H54 (cell line): ENCODE measurements around the gene ADGRG7.

ENCODE experiments used
- DNase-seq: peaks from one replicate; pipeline ENCODE4 v3.0.0; 2011; ENCODE audit warnings: low spot score, mixed read lengths; ENCODE audit not compliant: insufficient read length
- FAIRE-seq: peaks from 3 replicates; lab custom pipeline; 2011; peaks lifted over from hg19 to GRCh38; lab: Jason Lieb, UNC
- POLR2A ChIP-seq: IDR thresholded peaks from 2 replicates; pipeline ENCODE4 v1.6.1; 2011; ENCODE audit warnings: low read depth, mild to moderate bottlenecking, low read length

Gene ADGRG7

DNA sequence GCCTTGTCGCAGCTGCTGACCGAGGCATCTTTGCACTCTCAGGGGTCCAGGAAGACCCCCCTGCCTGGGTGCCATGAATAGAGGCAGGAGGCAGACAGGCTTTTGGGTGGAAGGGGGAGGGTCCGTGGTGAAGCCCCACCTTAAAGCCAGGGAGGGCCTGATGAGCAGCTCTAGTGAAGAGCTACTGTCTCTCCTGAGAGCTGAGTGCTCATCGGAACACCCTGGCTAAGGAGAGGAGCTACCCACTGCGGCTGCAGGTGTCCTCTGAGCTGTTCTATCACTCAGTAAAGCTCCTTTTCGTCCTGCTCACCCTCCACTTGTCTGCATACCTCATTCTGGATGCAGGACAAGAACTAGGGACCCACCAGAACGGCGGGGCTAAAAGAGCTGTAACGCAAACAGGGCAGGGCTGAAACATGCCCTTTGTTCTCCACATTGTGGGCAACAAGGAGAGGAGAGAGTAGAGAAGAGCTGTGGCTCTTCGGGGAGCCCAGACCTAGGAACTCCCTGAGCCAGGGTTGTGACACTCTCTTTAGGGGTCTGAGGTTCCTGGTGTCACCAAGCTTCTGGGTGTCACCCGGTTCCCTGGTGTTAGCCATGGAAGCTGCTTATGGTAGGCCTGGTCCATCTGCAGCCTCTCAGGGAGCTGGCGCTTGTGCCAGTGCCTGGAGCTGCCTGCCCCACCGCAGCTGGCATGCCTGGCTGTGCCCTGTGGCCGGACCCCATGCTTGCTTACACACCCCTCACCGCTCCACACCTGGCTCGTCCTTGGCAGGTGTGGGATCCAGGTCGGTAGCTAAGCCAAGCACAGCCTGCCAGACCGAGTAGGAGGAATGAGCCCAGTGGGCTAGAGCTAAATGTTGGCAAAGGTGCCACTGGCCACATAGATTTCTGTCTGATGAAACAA, 73.7 kb downstream of the ADGRG7 start:
- TF ChIP-seq POLR2A: no peak
- no peak for FAIRE-seq
- no peak for DNase-seq

DNA sequence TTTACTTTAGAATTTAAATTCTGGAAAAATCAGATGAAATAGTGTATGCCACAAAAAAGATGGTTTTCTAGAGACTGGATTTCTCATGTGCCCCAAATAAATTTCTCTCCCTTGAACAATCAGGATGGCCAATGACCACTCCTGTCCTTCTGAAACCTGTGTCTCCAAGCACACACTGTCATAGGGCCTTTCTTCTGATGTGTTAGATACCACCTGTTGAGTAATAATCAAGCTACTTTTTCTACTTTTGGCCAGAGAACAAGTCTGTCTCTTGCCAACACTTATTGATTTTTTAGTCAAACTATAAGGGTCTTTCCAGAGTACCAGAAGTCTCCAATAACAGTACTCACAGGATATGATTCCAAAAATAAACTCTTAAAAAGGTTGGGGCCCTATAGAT, 83.8 kb downstream of the ADGRG7 start:
- no peak for FAIRE-seq
- TF ChIP-seq POLR2A: no peak

DNA sequence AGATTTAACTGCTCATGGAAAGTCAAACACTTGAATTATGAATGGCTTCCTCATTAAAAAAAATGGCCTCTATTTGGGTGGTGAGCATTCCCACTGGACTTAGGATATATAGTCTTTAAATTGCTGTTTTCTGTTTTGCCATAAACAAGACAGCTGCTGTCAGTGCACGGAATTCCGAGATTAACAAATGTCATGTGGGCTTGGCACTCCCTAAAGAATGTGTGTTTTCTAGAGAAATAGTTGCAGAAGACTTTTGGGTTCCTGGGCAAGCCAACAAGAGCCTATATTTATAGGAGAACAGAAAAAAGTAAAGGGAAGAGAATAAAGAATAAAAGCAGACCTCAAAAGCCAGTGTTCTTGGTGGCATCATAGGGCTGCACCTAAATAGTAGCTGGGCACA, 86.3 kb downstream of the ADGRG7 start:
- DNase-seq: no peak
- TF ChIP-seq POLR2A: no peak
- no peak for FAIRE-seq

More for the DNA sequence above, 83.8 kb downstream of the ADGRG7 start:
- DNase-seq: no peak

DNA sequence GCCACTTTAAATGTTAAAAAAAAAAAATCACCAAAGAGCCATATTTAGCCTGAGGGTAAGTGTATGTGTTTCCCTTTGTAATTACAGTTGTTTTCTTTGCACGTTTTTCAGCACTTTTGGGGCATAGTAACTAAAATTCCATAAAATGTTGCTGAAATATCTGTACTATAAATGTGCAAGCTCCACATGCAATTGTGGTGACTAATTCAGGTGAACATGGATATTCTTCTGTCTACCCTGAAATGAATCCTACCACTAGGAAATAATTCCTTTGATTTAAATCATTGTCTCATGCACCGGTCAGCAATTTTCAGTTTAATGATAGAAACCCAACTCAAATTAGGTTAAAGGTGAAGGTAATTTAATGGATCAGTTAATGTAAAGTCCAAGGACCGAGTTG, 86.8 kb downstream of the ADGRG7 start:
- no peak for TF ChIP-seq POLR2A
- no peak for FAIRE-seq

DNA sequence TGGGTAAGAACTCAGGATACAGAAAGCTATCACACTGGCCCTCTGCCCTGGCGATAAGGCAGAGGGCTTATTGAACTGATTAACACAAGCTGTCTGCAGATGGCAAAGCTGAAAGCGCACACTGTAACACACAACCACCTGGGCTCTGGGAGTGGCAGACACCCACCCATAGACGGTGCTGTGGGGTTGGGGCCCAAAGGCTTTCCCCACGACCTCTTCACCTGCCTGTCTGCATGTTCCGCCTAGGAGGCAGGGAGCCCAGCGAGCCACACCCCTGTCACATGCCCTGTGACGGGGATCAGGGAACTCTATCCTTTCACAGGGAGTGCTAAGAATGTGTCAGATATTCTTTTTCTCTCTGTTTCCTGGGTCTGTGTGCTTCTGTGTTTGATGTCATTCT, 87.8 kb downstream of the ADGRG7 start:
- no peak for TF ChIP-seq POLR2A
- FAIRE-seq: no peak
- DNase-seq: no peak

More for the DNA sequence above, 86.8 kb downstream of the ADGRG7 start:
- no peak for DNase-seq

DNA sequence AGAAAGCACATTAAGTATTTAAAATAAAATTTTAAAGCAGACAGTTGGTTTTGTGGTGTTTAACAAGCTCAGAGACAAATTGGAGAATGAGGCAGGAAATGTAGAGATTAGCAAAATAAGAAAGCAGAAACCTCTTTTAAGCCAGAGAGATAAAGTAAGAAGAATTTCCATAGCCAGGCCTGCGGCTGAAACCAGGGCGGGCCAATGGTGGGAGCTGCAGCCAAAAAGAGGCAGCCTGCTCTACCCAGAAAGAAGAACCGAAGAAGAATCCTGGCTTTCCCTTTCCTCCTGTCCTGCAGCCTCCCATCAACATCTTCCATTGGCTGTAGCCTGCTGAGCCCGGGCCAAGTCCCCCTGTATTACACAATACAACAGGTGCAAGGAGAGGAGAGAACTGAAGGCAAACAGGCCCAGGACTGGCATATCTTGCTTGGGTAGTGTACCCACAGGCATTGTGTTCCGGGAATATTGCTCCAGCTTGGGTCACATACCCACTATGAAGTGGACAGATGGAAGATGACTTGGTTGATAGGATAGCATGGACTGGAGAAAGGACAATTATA, 88.4 kb downstream of the ADGRG7 start:
- no peak for TF ChIP-seq POLR2A
- FAIRE-seq (no peak), DNase-seq (no peak)

DNA sequence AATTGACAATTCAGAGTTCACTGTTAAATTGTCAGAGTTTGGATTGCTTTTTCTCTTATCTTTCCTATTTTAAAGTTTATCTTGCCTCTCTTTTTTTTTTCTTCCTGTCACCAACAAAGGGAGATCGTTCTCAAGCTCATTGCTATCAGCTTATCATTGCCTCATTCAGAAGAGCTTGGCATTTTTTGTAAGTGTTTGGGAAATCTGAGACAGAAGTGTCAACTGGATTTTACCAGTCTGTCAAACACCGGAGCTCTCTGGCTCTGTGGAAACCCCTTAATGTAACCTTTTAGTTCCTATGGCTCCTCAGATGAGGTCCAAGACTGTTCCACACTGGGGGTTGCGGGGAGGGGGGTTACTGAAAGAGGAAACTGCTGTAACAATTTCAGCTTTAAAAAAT, 89.3 kb downstream of the ADGRG7 start:
- FAIRE-seq: no peak
- TF ChIP-seq POLR2A: no peak
- DNase-seq: no peak

DNA sequence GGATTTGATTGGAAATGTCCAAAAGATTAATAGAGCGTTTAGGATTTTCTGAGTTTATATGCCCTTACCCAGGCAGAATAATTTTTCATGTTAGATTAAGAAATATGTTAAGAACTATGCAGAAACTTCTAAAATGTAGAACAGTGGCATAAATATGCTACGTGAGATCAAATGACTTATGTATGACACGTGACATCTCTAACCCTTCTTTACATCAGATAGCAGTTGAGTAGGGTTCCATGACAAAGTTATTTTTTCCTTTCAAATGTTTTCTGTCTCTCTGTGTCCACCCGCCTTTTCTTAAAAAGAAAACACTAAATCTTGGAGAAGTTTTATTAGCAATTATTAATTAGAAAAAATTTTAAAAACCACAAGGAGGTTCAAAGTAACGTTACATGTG, 91.3 kb downstream of the ADGRG7 start:
- no peak for FAIRE-seq
- no peak for DNase-seq
- TF ChIP-seq POLR2A: no peak

DNA sequence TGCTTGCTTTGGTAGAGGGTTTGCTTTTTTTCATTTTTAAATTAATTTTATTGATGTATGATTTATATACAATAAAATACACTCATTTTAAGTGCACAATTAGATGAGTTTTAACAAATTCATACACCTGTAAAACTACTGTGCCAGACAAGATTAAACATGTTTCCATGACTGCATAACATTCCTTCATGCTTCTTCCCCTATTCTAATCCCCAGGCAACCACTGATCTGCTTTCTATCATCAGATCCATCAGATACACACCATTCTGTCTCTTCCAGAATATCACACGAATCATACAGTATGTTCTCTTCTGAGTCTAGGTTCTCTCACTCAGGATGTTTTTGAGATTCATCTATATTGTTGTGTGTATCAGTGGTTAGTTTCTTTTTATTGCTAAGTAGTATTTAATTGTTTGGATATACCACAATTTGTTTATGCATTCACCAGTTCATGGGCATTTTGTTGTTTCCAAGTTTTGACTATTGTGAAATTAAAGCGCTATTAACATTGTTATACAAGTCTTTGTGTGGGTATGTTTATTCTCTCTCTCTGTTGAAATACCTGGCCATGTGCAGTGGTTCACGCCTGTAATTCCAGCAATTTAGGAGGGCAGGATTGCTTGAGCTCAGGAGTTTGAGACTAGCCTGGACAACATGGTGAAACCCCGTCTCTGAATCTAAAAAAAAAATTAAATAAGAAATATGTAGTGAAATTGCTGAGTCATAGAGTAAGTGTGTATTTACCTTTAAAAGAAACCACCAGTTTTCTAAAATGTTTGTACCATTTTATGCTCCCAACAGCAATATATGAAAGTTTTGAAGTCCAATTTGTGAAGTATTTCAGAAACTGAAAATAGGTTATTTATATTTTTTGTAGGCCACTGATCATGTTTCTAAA, 92.9 kb downstream of the ADGRG7 start:
- FAIRE-seq (no peak), DNase-seq (no peak)
- TF ChIP-seq POLR2A: no peak

DNA sequence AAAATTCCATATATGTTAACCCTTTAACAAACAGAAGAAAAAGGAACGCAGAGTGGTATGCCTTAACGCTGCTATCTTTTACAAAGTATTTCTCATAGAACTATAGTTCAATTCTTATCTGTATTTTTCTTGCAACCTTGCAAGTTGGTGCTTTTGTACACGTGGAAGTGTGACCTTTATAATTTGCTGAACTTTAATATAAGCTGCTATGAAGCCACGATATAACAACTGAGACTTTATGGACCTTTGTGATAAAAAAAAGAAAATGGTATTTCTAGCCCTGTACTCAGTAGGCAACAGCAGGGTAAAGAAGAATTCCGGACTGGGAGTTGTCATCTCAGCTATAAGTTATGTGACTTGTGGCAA, 93.6 kb downstream of the ADGRG7 start:
- DNase-seq: no peak
- FAIRE-seq: no peak
- TF ChIP-seq POLR2A: no peak

DNA sequence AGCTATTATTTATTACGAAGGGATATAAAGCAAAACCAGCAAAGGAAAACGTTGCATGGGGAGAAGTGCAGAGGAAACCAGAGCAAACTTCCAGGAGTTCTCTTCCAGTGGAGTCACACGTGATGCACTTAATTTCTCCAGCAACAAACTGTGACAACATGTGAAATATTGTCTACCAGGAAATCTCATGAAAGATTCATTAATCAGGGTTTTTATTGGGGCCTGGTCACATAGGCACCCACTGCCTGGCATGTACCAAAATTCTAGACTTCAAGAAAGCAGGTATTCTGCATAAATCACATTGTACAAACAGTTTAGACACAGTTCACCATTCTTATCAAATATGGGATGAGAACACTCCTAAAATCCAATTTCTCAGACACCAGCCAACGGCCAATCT, 94.5 kb downstream of the ADGRG7 start:
- TF ChIP-seq POLR2A: no peak
- FAIRE-seq (no peak), DNase-seq (no peak)

DNA sequence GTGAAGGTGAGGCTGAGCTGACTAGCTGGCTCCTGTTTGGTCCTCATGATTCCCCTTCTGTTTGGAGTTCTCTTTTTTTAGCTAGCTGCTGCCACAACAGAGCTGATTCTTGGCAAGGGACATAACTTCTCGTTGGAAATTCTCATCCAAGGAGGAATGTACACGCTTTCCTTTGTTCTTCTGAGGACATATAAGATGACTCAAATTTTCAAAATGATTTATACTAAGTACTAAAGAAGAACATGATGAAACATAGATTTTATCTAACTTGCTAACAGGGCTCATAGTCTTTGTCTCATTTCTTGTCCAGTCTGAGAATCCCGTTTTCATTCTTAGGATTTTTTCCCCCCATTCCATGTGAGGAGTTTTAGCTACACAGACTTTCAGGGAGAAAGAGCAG, 97.0 kb downstream of the ADGRG7 start:
- no peak for FAIRE-seq
- no peak for TF ChIP-seq POLR2A

DNA sequence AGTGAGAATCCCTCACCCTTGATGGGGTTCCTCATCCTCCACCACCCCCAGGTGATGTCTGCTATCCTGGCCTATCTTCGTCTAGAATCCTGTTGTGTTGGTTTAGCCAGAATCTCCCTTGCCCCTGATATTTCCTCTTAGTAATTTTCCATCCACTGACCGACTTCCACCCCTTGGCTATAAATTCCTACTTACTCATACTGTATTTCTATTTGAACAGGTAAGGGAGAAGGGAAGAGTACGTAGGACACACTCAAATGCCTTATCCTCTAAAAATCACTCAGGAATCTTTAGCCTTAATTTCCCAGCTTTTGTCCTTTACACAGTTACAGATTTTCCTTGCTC, 99.2 kb downstream of the ADGRG7 start:
- TF ChIP-seq POLR2A: no peak
- FAIRE-seq (no peak), DNase-seq (no peak)

More for the DNA sequence above, 97.0 kb downstream of the ADGRG7 start:
- DNase-seq: no peak

DNA sequence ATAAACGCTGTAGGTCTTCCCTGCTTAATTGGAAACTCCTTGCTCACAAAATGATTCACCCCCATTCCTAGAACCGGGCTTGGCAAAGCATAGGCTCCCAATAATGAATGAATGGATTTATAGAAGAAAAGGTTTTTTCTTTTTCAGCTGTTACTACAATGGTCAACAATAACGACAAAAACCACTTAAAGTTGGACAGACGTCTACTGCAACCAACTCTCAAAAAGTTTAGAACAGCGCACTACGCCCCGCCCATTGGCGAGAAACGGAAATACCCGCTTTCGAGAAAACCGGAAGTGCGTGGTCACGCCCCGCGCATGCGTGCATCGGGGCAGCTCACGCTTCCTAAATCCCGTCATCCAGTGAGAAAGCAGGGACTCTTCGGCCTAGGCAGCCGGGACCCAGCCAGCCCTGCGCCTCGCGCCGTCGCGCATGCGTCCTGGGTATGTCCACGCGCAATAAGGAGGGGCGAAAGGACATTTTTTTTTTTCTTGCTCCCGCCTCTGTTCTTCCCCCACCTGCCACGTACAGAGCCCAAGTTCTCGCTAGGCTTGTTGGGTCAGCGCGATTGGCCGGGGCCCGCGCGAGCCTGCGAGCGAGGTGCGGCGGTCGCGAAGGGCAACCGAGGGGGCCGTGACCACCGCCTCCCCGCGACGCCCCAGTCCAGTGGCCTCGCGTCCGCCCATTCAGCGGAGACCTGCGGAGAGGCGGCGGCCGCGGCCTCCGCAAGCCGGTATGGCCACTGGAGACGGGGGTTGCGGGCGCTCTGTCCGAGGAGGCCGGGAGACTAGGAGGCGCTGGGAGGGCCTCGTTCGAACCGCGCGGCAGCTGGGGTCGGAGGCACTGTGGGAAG, 99.8 kb downstream of the ADGRG7 start, which contains the start of gene TFG:
Gene TFG, plus strand, starts transcription at position 506 of the 853 bp plus-strand sequence. CDS start 4,192 bp downstream, outside the sequence.
- DNase-seq (peak; percentile 92), FAIRE-seq (peak; percentile 98)
- TF ChIP-seq POLR2A: peak; percentile 76
